Fibroblast of lung (primary cell): ENCODE results near the gene EYA3.

Source experiments
- EZH2 ChIP-seq: IDR thresholded peaks from 2 replicates; pipeline ENCODE4 v1.5.1; 2012; ENCODE audit warnings: low read length, control low read depth, mild to moderate bottlenecking; ENCODE audit errors: missing control alignments
- TF ChIP-seq, protein P1 (sequence below), 2 donors: IDR thresholded peaks in 1 of 2; conservative IDR thresholded peaks in 1 of 2; 1 replicate in 1 of 2; 2 replicates in 1 of 2; pipeline ENCODE4 v1.5.1; 2011 to 2012; ENCODE audit warnings: low read length in 2 of 2, control low read depth in 1 of 2, inconsistent platforms in 1 of 2, low read depth in 1 of 2, mild to moderate bottlenecking in 1 of 2

- no peak for TF ChIP-seq EZH2
- TF ChIP-seq, protein P1, sequence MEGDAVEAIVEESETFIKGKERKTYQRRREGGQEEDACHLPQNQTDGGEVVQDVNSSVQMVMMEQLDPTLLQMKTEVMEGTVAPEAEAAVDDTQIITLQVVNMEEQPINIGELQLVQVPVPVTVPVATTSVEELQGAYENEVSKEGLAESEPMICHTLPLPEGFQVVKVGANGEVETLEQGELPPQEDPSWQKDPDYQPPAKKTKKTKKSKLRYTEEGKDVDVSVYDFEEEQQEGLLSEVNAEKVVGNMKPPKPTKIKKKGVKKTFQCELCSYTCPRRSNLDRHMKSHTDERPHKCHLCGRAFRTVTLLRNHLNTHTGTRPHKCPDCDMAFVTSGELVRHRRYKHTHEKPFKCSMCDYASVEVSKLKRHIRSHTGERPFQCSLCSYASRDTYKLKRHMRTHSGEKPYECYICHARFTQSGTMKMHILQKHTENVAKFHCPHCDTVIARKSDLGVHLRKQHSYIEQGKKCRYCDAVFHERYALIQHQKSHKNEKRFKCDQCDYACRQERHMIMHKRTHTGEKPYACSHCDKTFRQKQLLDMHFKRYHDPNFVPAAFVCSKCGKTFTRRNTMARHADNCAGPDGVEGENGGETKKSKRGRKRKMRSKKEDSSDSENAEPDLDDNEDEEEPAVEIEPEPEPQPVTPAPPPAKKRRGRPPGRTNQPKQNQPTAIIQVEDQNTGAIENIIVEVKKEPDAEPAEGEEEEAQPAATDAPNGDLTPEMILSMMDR (conservative IDR thresholded peaks at IDR 0.05 in 1 of 2, IDR thresholded peaks at IDR 0.05 in 1 of 2; ENCODE audit: low read depth in 1 of 2, low read length in 2 of 2), result no peak
These were observed 108.1 kb downstream of the EYA3 start for GRCh38 chr1:27980216-27980845.
